H1 (cell line): ENCODE measurements around the gene LRCH1. TPM values are rescaled to one million over a fixed set of nuclear protein-coding genes. Genes with fewer than 3 reads are reported as not detected.

ENCODE experiments used
- CTCF ChIA-PET: fragments of 300-600 bp; sonication (Branson Sonifier 250); formaldehyde crosslinking; loops from one replicate; lab custom pipeline; 2021; ENCODE audit not compliant: partially characterized antibody; lab: Charles Lee
- POLR2A ChIA-PET: fragments of 300-600 bp; sonication (Branson Sonifier 250); formaldehyde crosslinking; loops from one replicate; lab custom pipeline; 2021; ENCODE audit warnings: inconsistent platforms; ENCODE audit not compliant: partially characterized antibody; lab: Charles Lee
- DNase-seq, 2 experiments: peaks; one replicate each; pipeline versions ENCODE4 v3.0.0 to v3.0.0-alpha.2; 2010 to 2022; ENCODE audit warnings: low spot score in 2 of 2, low read depth in 1 of 2, mixed read lengths in 1 of 2
- FAIRE-seq: peaks from 2 replicates; lab custom pipeline; 2011; peaks lifted over from hg19 to GRCh38; lab: Jason Lieb, UNC
- H2AFZ ChIP-seq: 2 replicates; pipeline ENCODE4 v1.8.1; 2012; ENCODE audit warnings: low read length, inconsistent platforms
- H2AK5ac ChIP-seq: 2 replicates; pipeline ENCODE4 v1.6.1; 2013; ENCODE audit warnings: low read depth, low read length
- H2BK120ac ChIP-seq: replicated peaks from 2 replicates; pipeline ENCODE3; 2013; ENCODE audit warnings: low read depth, low read length, inconsistent platforms
- H2BK12ac ChIP-seq: 2 replicates; pipeline ENCODE4 v1.6.1; 2013; ENCODE audit warnings: low read depth, low read length
- H2BK15ac ChIP-seq: 2 replicates; pipeline ENCODE4 v1.6.1; 2013; ENCODE audit warnings: low read length
- H2BK20ac ChIP-seq: 2 replicates; pipeline ENCODE4 v1.6.1; 2013; ENCODE audit warnings: low read length
- H2BK5ac ChIP-seq: 2 replicates; pipeline ENCODE4 v1.6.1; 2013; ENCODE audit warnings: low read depth, low read length
- H3K14ac ChIP-seq: 2 replicates; pipeline ENCODE4 v1.6.1; 2013; ENCODE audit warnings: inconsistent platforms; ENCODE audit not compliant: insufficient read length
- H3K18ac ChIP-seq: 2 replicates; pipeline ENCODE4 v1.6.1; 2013; ENCODE audit warnings: low read length; ENCODE audit errors: extremely low read depth
- H3K23ac ChIP-seq: 2 replicates; pipeline ENCODE4 v1.6.1; 2013; ENCODE audit warnings: inconsistent platforms; ENCODE audit not compliant: insufficient read length
- H3K23me2 ChIP-seq: 2 replicates; pipeline ENCODE4 v1.6.1; 2013; ENCODE audit warnings: low read depth, low read length
- H3K27ac ChIP-seq: 2 replicates; pipeline ENCODE4 v1.6.1; 2011; ENCODE audit warnings: low read depth, low read length, inconsistent platforms
- H3K27me3 ChIP-seq, 4 experiments: replicated peaks in 1 of 4; 1 replicate in 1 of 4; 2 replicates in 3 of 4; pipeline versions ENCODE4 v1.6.1 to v1.8.1; 2011 to 2013; ENCODE audit warnings: low read length in 3 of 4, mild to moderate bottlenecking in 3 of 4, inconsistent platforms in 2 of 4, mixed read lengths in 2 of 4, moderate library complexity in 1 of 4; ENCODE audit not compliant: control insufficient read depth in 3 of 4, insufficient read depth in 3 of 4; ENCODE audit errors: extremely low read depth in 1 of 4
- H3K36me3 ChIP-seq, 4 experiments: 2 replicates each; pipeline versions ENCODE4 v1.6.1 to v1.8.1; 2011 to 2013; ENCODE audit warnings: mild to moderate bottlenecking in 4 of 4, low read length in 3 of 4, moderate library complexity in 2 of 4, control low read depth in 1 of 4, inconsistent platforms in 1 of 4; ENCODE audit not compliant: insufficient read depth in 4 of 4, control insufficient read depth in 2 of 4
- H3K4ac ChIP-seq: replicated peaks from 2 replicates; pipeline ENCODE3; 2013; ENCODE audit warnings: low read length, low read depth, mixed read lengths, inconsistent platforms; ENCODE audit not compliant: insufficient read length
- H3K4me1 ChIP-seq, 4 experiments: replicated peaks in 1 of 4; 1 replicate in 1 of 4; 2 replicates in 3 of 4; pipeline versions ENCODE4 v1.6.1 to v1.8.1; 2011 to 2013; ENCODE audit warnings: low read length in 3 of 4, inconsistent platforms in 2 of 4, mixed read lengths in 1 of 4; ENCODE audit not compliant: insufficient read depth in 4 of 4, control insufficient read depth in 3 of 4
- H3K4me2 ChIP-seq, 2 experiments: 2 replicates each; pipeline versions ENCODE4 v1.6.1 to v1.8.1; 2011 to 2013; ENCODE audit warnings: low read depth in 2 of 2, low read length in 2 of 2, control low read depth in 1 of 2, inconsistent platforms in 1 of 2, mild to moderate bottlenecking in 1 of 2; ENCODE audit not compliant: insufficient read depth in 1 of 2
- H3K4me3 ChIP-seq, 4 experiments: fragments of 200-600, 300-600 bp in 1 of 4; sonication (generic), shearing (Covaris generic), sonication (Bioruptor Twin) in 1 of 4; 2 replicates each; pipeline versions ENCODE4 v1.5.1 to v1.8.1; 2011 to 2016; ENCODE audit warnings: low read length in 4 of 4, low read depth in 3 of 4, control low read depth in 2 of 4, inconsistent platforms in 2 of 4, mild to moderate bottlenecking in 2 of 4, mixed read lengths in 1 of 4, moderate library complexity in 1 of 4; ENCODE audit not compliant: insufficient read depth in 2 of 4; ENCODE audit errors: extremely low read depth in 1 of 4
- H3K56ac ChIP-seq: replicated peaks from 2 replicates; pipeline ENCODE3; 2013; ENCODE audit warnings: low read depth, mild to moderate bottlenecking, mixed read lengths, low read length, inconsistent platforms; ENCODE audit not compliant: insufficient read length
- H3K79me1 ChIP-seq: 2 replicates; pipeline ENCODE4 v1.6.1; 2013; ENCODE audit warnings: low read depth, low read length, control low read depth
- H3K79me2 ChIP-seq, 2 experiments: 2 replicates each; pipeline versions ENCODE4 v1.6.1 to v1.8.1; 2012 to 2013; ENCODE audit warnings: low read length in 2 of 2, mild to moderate bottlenecking in 2 of 2, inconsistent platforms in 1 of 2; ENCODE audit not compliant: insufficient read depth in 2 of 2, control insufficient read depth in 1 of 2
- H3K9ac ChIP-seq, 4 experiments: replicated peaks in 1 of 4; 1 replicate in 1 of 4; 2 replicates in 3 of 4; pipeline versions ENCODE4 v1.6.1 to v1.8.1; 2011 to 2013; ENCODE audit warnings: low read depth in 3 of 4, low read length in 3 of 4, control low read depth in 2 of 4, mild to moderate bottlenecking in 2 of 4, moderate library complexity in 2 of 4, inconsistent platforms in 1 of 4; ENCODE audit errors: extremely low read depth in 1 of 4
- H3K9me3 ChIP-seq, 2 experiments: 2 replicates each; pipeline versions ENCODE4 v1.6.1 to v1.8.1; 2012 to 2013; ENCODE audit warnings: mild to moderate bottlenecking in 2 of 2, moderate library complexity in 2 of 2, control low read depth in 1 of 2, inconsistent platforms in 1 of 2, low read depth in 1 of 2, low read length in 1 of 2, mixed read lengths in 1 of 2; ENCODE audit not compliant: insufficient read depth in 2 of 2
- H4K20me1 ChIP-seq, 2 experiments: replicated peaks in 1 of 2; 2 replicates each; pipeline versions ENCODE3 to v1.8.1; 2011 to 2013; ENCODE audit warnings: inconsistent platforms in 2 of 2, low read length in 2 of 2, mild to moderate bottlenecking in 1 of 2; ENCODE audit not compliant: insufficient read depth in 2 of 2, control insufficient read depth in 1 of 2
- H4K5ac ChIP-seq: 2 replicates; pipeline ENCODE4 v1.6.1; 2013; ENCODE audit warnings: low read length, low read depth, mixed read lengths, inconsistent platforms; ENCODE audit not compliant: insufficient read length
- H4K8ac ChIP-seq: 2 replicates; pipeline ENCODE4 v1.8.0; 2013; ENCODE audit warnings: mild to moderate bottlenecking, moderate library complexity, low read length, inconsistent platforms; ENCODE audit not compliant: insufficient read depth; ENCODE audit errors: extremely low read depth
- H4K91ac ChIP-seq: replicated peaks from 2 replicates; pipeline ENCODE3; 2013; ENCODE audit warnings: low read length, mixed read lengths, inconsistent platforms; ENCODE audit not compliant: insufficient read length
- BACH1 ChIP-seq: IDR thresholded peaks from 2 replicates; pipeline ENCODE4 v1.6.1; 2012; ENCODE audit warnings: low read length, improper control_type of control experiment
- HDAC6 ChIP-seq: IDR thresholded peaks from one replicate; pipeline ENCODE4 v1.7.1; 2012; ENCODE audit warnings: low read depth, mild to moderate bottlenecking, inconsistent platforms, low read length, moderate library complexity
- RBBP5 ChIP-seq: IDR thresholded peaks from 2 replicates; pipeline ENCODE4 v1.7.1; 2012; ENCODE audit warnings: low read depth, mild to moderate bottlenecking, inconsistent platforms, low read length, moderate library complexity, borderline replicate concordance
- RXRA ChIP-seq: IDR thresholded peaks from 2 replicates; pipeline ENCODE4 v1.6.1; 2011; ENCODE audit warnings: low read depth, mild to moderate bottlenecking, low read length, moderate library complexity; ENCODE audit not compliant: insufficient read depth
- SUZ12 ChIP-seq: fragments of 200-600 bp; sonication (generic); IDR thresholded peaks from 2 replicates; pipeline ENCODE4 v1.6.1; 2012; ENCODE audit warnings: mild to moderate bottlenecking, inconsistent platforms, low read length, moderate library complexity, mixed read lengths
- TAF7 ChIP-seq: optimal IDR thresholded peaks from 2 replicates; pipeline ENCODE3; 2011; ENCODE audit warnings: low read depth, mild to moderate bottlenecking, inconsistent platforms, low read length, moderate library complexity, borderline replicate concordance
- polyA plus RNA-seq, 7 experiments: library from polyadenylated mRNA; depleted of rRNA in 3 of 7; stranded (reverse) in 5 of 7; unstranded in 2 of 7; fragments of >200 nt in 5 of 7; fragments of 200-250 nt in 2 of 7; gene quantifications; 1 replicate in 5 of 7; 2 replicates in 1 of 7; 4 replicates in 1 of 7; pipeline versions ENCODE4 v1.2.1 to v1.2.3, GENCODE V29; 2011 to 2013; ENCODE audit warnings: missing spikeins in 2 of 7, mixed read lengths in 2 of 7
- total RNA-seq: library from RNA; stranded (reverse); fragmentation: NEBNext Ultra II Directional; extraction: Animal tissue kit (Norgen Biotek cat#: 25700); gene quantifications from 2 replicates; pipeline ENCODE4 v1.2.1, GENCODE V29; 2021

The LRCH1 gene
- total and polyA plus RNA-seq, 2 of the 8 experiments (the other 6 are each of a cell fraction or from before 2014, with no cell fraction given): 3.0 to 10.1 TPM

GRCh38 chr13:46656786-46657185 is 103.8 kb downstream of the LRCH1 start:
- POLR2A ChIA-PET: interaction anchor here (0.9 to 1.1 kb wide), 2 partner anchors 10 to 16 kb away, joined by 4 to 5 read pairs; no protein-coding TSS in a partner anchor
- TF ChIP-seq RBBP5 (no peak), HDAC6 (no peak), TAF7 (no peak), BACH1 (no peak), SUZ12 (no peak), RXRA (no peak)

More at GRCh38 chr13:46656786-46657185, 103.8 kb downstream of the LRCH1 start:
- Histone ChIP-seq H2AFZ (no peak overlapping the region), H3K27me3 (no peaks in the 10 kb centered on the region), H3K23me2 (no peaks in the 10 kb centered on the region), H2AK5ac (no peak overlapping the region), H3K9me3 (no peaks in the 10 kb centered on the region), H3K36me3 (no peaks in the 10 kb centered on the region), H2BK12ac (no peak overlapping the region), H3K18ac (no peak overlapping the region), H3K9ac (no peak overlapping the region), H2BK5ac (no peak overlapping the region), H4K5ac (no peak overlapping the region), H3K4me1 (no peaks in the 10 kb centered on the region), H3K23ac (no peak overlapping the region), H3K27ac (no peak overlapping the region), H4K20me1 (no peaks in the 10 kb centered on the region), H3K4me2 (no peak overlapping the region), H2BK20ac (no peak overlapping the region), H4K91ac (no peak overlapping the region), H2BK15ac (no peak overlapping the region), H2BK120ac (no peak overlapping the region), H3K79me1 (no peaks in the 10 kb centered on the region), H4K8ac (no peak overlapping the region), H3K14ac (no peak overlapping the region), H3K4me3 (no peak overlapping the region), H3K56ac (no peak overlapping the region), H3K4ac (no peak overlapping the region), H3K79me2 (peaks cover 0 to 7% of the 10 kb centered on the region in 2 experiments; a peak in 1 of 4 replicates)
- DNase-seq (no peak), FAIRE-seq (no peak)
- CTCF ChIA-PET: interaction anchor here (1.7 kb wide), 1 partner anchor 27 kb away, joined by 4 read pairs; no protein-coding TSS in a partner anchor
